ENCODE data around the gene CXCR6.

GRCh38 chr3:45959201-45959600 is 15.9 kb downstream of the CXCR6 start:
- TF ChIP-seq REST (IDR thresholded peaks at IDR 0.05; ENCODE audit: low read depth): no peak
- no peak for TF ChIP-seq RAD21 (IDR thresholded peaks at IDR 0.05; ENCODE audit: low read depth)
- no peak for TF ChIP-seq TCF12 (IDR thresholded peaks at IDR 0.05; ENCODE audit: low read depth)
- TF ChIP-seq CEBPB (IDR thresholded peaks at IDR 0.05): no peak
- TF ChIP-seq EP300 (IDR thresholded peaks at IDR 0.05; ENCODE audit: borderline replicate concordance): no peak
- no peak for TF ChIP-seq MAX (IDR thresholded peaks at IDR 0.05)
- TF ChIP-seq USF1 (IDR thresholded peaks at IDR 0.05): no peak
- no peak for TF ChIP-seq FOXM1 (IDR thresholded peaks at IDR 0.05; ENCODE audit: borderline replicate concordance, low read depth)

Measured in Ishikawa (cell line).